ENCODE measurements around the gene HSPB6.
"Not testable (repeated sequence)": the region's sequence is repeated elsewhere in the genome, so short reads cannot be mapped to it uniquely, and the experiment has no call there.

The HSPB6 gene

DNA sequence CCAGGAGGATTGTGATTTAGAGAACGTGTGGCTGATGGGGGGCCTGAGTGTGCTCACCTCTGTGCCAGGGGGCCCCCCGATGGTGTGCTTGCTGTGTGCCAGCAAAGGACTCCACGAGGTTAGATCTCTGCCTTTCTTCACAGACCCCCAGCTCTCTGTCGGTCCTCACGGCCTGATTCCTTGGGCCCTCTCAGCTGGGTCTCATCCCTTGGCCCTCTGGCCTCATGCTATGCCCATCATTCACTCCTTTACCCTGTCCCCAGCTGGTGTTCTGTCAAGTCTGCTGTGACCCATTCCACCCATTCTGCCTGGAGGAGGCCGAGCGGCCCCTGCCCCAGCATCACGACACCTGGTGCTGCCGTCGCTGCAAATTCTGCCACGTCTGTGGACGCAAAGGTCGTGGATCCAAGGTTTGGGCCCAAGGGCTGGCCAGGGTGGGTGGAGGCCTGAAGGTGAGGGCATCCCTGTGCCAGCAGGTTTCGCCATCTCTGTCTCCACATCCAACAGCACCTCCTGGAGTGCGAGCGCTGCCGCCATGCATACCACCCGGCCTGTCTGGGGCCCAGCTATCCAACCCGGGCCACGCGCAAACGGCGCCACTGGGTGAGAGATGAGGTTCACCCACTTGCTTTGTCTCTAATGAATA lies 31.5 kb downstream of the HSPB6 start:
- Histone ChIP-seq H3K4me3 (ENCODE audit: low read depth, low read length) (no peak overlapping the region), H3K4me1 (no peaks in the 10 kb centered on the region), H3K36me3 (peaks cover 88% of the 10 kb centered on the region), H3K27me3 (no peaks in the 10 kb centered on the region), H3K9me3 (no peaks in the 10 kb centered on the region)
- no peak for DNase-seq
- TF ChIP-seq, protein P1, sequence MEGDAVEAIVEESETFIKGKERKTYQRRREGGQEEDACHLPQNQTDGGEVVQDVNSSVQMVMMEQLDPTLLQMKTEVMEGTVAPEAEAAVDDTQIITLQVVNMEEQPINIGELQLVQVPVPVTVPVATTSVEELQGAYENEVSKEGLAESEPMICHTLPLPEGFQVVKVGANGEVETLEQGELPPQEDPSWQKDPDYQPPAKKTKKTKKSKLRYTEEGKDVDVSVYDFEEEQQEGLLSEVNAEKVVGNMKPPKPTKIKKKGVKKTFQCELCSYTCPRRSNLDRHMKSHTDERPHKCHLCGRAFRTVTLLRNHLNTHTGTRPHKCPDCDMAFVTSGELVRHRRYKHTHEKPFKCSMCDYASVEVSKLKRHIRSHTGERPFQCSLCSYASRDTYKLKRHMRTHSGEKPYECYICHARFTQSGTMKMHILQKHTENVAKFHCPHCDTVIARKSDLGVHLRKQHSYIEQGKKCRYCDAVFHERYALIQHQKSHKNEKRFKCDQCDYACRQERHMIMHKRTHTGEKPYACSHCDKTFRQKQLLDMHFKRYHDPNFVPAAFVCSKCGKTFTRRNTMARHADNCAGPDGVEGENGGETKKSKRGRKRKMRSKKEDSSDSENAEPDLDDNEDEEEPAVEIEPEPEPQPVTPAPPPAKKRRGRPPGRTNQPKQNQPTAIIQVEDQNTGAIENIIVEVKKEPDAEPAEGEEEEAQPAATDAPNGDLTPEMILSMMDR (IDR thresholded peaks at IDR 0.05; ENCODE audit: low read depth, low read length): no peak

DNA sequence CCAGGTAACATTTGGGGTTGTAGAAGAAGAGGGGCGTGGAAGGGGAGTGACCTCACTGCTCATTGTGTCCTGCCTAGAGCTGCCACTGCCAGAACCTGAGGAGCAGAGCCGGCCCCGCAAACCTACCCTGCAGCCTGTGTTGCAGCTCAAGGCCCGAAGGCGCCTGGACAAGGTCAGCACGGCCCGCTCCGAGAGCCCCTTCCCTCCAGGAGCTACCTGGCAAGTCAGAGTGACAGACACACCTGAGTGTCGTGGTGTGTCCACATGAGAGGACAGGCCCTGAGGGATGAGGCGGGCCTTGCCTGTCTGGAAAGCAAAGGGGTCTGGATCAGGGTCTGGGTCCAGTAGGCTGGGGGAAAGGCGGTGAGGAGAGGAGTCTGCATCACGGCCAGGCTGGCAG lies 32.3 kb downstream of the HSPB6 start:
- no peak overlapping the region for H3K4me3 ChIP-seq (ENCODE audit: low read depth, low read length)
- peaks cover 88% of the 10 kb centered on the region for H3K36me3 ChIP-seq
- H3K4me1 ChIP-seq: no peaks in the 10 kb centered on the region
- DNase-seq: no peak
- TF ChIP-seq, protein P1 (IDR thresholded peaks at IDR 0.05; ENCODE audit: low read depth, low read length): no peak
- no peaks in the 10 kb centered on the region for H3K27me3 ChIP-seq
- H3K9me3 ChIP-seq: no peaks in the 10 kb centered on the region

DNA sequence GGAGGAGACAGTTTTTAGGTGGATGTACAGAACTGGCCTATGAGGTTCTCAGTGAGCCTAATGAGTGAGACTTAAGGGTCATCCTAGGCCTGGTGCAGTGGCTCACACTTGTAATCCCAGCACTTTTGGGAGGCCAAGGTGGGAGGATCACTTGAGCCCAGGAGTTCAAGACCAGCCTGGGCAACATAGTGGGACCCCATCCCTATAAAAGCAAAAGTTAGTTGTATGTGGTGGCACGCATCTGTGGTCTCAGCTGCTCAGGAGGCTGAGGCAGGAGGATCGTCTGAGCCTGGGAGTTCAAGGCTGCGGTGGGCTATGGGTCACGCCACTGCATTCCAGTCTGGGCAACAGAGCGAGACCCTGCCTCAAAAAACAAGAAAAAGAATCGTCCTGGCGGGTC lies 32.7 kb downstream of the HSPB6 start:
- not testable (repeated sequence) for H3K9me3 ChIP-seq

DNA sequence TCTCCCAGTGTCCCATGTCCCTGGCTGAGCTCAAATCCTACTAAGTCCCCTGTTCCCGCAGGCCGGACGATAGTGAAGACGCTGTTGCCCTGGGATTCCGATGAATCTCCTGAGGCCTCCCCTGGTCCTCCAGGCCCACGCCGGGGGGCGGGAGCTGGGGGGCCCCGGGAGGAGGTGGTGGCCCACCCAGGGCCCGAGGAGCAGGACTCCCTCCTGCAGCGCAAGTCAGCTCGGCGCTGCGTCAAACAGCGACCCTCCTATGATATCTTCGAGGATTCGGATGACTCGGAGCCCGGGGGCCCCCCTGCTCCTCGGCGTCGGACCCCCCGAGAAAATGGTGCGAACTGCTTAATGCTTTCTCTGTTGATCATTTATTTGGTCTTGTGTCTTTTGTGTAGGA lies 33.2 kb downstream of the HSPB6 start:
- peaks cover 79% of the 10 kb centered on the region for H3K36me3 ChIP-seq

More for the DNA sequence above, 32.7 kb downstream of the HSPB6 start:
- peaks cover 84% of the 10 kb centered on the region for H3K36me3 ChIP-seq
- DNase-seq; H3K4me3 ChIP-seq (ENCODE audit: low read depth, low read length); H3K4me1 ChIP-seq; H3K27me3 ChIP-seq: not testable (repeated sequence)

DNA sequence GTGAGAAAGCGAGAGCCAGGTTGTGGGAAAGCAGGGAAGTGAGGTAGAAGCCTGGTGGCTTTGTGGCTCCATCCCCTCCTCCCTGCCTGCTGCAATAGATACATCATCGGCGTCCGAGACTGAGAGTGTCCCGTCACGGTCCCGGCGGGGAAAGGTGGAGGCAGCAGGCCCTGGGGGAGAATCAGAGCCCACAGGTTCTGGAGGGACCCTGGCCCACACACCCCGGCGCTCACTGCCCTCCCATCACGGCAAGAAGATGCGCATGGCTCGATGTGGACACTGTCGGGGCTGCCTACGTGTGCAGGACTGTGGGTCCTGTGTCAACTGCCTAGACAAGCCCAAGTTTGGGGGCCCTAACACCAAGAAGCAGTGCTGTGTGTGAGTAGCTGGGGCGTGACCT lies 33.9 kb downstream of the HSPB6 start:
- H3K9me3 ChIP-seq: no peaks in the 10 kb centered on the region
- H3K4me3 ChIP-seq (ENCODE audit: low read depth, low read length): no peak overlapping the region
- no peaks in the 10 kb centered on the region for H3K27me3 ChIP-seq
- H3K4me1 ChIP-seq: no peaks in the 10 kb centered on the region
- DNase-seq: no peak
- H3K36me3 ChIP-seq: peaks cover 72% of the 10 kb centered on the region
- TF ChIP-seq, protein P1 (IDR thresholded peaks at IDR 0.05; ENCODE audit: low read depth, low read length): no peak

More for the DNA sequence above, 33.2 kb downstream of the HSPB6 start:
- no peak for DNase-seq
- Histone ChIP-seq H3K9me3 (no peaks in the 10 kb centered on the region), H3K4me3 (ENCODE audit: low read depth, low read length) (no peak overlapping the region), H3K4me1 (no peaks in the 10 kb centered on the region), H3K27me3 (no peaks in the 10 kb centered on the region)
- TF ChIP-seq, protein P1 (IDR thresholded peaks at IDR 0.05; ENCODE audit: low read depth, low read length): no peak

DNA sequence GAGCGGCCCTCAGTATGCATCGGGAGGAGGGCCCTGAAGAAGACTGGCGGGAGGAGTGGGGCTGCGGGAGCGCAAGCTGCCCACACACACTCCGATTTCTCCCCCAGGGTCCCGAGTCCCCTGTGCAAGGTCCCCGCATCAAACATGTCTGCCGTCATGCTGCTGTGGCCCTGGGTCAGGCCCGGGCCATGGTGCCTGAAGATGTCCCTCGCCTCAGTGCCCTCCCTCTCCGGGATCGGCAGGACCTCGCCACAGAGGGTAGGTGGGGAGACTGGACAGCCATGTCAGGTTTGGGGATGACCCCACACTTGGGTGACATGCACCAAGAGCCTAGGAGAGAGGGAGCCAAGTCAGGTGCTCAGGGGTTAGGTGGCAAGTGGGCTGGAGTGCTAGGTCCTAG lies 34.4 kb downstream of the HSPB6 start:
- H3K9me3 ChIP-seq: no peaks in the 10 kb centered on the region
- H3K27me3 ChIP-seq: no peaks in the 10 kb centered on the region
- H3K4me3 ChIP-seq (ENCODE audit: low read depth, low read length): no peak overlapping the region
- TF ChIP-seq, protein P1 (IDR thresholded peaks at IDR 0.05; ENCODE audit: low read depth, low read length): no peak
- H3K4me1 ChIP-seq: no peaks in the 10 kb centered on the region
- H3K36me3 ChIP-seq: peaks cover 67% of the 10 kb centered on the region
- DNase-seq: no peak

Data from BE2C (cell line).